GM21619 (cell line): Measurements from ENCODE around the gene AIPL1.

Source experiments
- ATAC-seq: cut with Tn5 transposase; IDR thresholded peaks from one replicate; pipeline ENCODE4 v1.9.1; 2021; ENCODE audit not compliant: unreplicated experiment

AIPL1 gene

DNA sequence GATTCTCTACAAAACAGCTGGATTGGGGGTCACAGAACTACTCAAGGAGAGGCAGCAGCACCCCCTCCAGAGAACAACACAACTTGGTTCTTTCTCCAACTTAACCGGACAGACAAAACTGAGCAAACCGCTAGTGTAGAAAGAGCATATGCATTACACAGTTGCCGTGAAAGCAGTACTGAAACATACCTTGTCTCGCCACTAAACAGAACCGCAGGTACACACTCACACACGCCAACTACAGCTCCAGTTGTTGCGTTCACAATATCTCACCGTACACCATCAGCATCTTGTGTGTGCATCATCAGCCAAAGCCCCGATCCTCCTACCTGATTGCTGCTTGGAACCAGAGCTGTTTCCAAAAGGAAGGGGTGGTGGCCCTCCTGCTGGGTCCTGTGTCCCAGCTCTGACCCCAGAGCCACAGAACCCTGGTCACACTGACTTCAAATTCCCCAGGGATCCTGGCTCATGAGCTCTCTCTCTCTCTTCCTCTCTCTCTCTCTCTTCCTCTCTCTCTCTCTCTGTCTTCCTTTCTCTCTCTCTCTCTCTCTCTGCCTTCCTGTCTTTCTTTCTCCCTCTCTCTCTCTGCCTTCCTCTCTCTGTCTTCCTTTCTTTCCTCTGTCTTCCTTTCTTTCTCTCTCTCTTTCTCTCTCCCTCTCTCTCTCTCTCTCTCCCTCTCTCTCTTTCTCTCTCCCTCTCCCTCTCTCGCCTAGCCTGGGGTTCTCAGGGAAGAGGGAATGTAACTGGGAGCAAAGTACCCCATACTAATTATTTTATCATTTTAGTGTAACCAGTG, 17.7 kb upstream of the AIPL1 start:
- no peak for ATAC-seq

- no peak for ATAC-seq
These were observed 16.3 kb upstream of the AIPL1 start for GRCh38 chr17:6450926-6451832.

- ATAC-seq: no peak
These were observed 14.4 kb upstream of the AIPL1 start for GRCh38 chr17:6449307-6449706.

DNA sequence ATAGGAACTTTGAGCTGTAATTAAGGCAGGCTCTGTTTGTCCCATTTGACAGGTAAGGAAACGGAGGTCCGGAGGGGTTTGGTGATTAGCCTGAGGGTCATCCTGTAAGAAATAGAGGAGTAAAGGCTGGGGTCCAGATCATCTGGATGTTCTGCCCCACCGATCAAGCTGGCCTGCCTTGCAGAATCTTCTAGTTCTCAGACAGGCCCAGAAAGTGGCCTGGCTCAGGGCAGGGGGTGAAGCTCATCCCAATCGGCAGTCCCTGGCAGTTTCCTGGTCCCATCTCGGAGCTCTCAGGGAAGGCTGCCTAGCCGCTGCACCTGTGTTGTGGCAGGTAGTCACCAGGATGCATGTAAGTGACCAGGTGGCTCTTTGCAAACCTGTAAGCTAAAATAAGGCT, 13.6 kb upstream of the AIPL1 start:
- no peak for ATAC-seq

DNA sequence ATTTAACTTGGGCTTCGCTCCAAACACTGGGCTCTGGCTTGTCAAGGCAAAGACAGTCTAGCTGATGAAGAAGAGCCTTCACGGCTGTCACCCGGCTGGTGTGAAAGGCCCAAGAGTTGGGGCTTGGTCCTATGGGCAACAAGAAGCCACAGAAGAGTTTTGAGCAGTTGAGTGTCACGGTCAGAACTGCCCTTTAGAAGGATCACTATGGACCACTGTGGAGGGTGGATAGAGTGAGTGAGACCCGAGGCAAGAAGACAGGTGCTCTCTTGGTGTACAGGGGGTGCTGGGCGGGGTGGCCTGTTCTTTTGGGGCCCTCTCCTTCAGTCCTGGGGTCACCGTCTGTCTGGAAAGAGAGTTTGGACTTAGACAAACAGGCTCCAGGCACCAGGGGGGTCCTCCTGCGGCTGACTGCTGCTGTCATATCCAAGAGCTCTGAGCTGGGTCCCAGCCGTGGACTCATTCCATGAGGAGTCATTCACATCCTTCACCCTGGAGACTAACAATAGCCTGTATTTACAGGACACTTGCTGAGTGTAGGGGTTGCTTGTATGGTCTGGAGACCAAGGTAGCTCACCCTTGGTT, 11.7 kb upstream of the AIPL1 start:
- no peak for ATAC-seq

DNA sequence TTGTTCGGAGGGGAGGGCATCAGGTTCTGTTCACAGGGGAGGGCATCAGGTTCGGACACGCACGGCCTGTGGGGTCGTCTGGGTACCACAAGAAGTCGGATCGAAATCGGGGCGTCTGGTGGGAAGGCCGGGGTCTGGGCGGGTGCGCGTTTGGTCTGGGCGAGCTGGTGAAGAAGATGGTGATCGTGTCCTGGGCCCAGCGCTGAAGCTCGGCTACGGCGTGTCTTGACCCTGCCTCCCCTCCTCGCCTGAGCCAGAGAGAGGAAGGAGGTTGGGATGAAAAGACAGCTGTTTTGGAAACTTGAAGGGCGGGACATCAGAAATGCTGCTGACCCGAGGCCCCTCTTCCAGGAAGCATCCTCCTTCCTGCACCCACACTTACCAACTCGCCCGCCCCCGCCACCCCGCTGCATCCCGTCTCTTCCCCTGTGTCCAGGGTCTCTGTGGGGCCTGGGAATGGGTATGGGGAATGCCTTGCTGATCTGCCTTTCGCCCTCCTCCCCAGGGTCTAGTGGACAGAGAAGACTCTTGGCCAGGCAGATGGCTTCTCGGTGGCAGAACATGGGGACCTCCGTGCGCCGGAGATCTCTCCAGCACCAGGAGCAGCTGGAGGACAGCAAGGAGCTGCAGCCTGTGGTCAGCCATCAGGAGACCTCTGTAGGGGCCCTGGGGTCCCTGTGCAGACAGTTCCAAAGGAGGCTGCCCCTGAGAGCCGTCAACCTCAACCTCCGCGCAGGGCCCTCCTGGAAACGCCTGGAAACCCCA, 9.8 kb upstream of the AIPL1 start:
- ATAC-seq: no peak

DNA sequence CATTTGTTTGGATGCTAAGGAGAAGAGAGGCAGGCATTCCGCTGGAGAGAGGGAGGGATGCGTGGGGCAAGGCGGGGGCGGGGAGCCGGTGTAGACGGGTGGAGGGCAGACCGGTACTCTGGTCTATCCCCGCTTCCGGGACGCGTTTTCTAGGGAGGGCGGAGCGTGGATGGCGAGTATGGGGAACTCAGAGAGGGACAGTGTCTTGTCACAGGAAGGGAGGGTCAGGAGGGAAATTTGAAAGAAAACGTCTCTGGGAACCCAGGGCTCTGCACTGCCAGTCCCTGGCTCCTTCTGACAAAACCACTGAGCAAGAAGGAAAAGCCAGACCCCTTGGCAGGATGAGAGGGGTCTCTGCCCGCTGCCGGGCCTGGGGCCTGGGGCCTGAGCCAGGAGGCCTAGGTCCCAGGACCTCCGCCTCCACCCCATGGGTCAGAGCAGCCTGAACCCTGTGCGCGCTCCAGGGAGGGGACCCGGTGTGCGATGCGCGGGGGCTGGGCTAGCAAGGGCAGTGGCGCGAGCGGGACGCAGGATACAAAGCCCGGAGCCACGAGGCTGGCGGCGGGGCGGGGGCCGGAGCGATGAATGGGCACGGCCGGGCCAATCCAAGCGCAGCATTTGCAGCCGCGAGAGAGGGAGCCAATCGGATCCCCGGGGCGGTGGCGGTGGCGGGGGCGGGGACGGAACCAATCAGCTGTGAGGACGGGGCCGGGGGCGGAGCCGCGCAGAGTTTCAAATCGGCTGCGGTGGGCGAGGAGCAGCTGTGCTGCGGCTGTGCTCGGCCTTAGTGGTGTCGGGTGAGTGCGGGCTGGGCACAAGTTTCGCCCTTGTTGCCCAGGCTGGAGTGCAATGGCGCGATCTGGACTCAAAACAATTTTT, 9.0 kb upstream of the AIPL1 start, which contains the start of gene PIMREG:
Gene PIMREG (plus strand): TSS at position 764 of the 879 bp plus-strand sequence. CDS start 656 bp downstream, outside the sequence.
- ATAC-seq: peak; percentile 81

- ATAC-seq: no peak
These were observed 7.9 kb upstream of the AIPL1 start for GRCh38 chr17:6442775-6443174.

DNA sequence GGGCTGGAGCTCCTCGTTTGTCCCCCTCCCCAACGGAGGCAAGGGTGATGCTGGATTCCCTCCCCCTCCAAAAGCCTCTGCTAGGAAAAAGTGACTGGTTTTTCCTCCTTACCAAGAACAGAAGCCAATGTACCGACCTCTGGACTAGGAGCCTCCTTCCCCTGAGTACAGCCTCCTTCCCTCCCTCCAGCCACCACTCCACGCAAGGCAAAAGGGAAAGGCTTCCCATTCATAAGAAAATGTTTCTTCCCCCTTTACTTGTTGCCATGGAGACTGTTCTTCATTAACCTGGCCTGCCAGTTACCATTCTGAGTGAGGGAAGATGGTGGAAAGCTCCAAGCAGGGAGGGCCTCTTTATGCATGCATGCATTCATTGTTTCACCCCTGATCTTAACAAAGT, 5.0 kb upstream of the AIPL1 start:
- no peak for ATAC-seq

DNA sequence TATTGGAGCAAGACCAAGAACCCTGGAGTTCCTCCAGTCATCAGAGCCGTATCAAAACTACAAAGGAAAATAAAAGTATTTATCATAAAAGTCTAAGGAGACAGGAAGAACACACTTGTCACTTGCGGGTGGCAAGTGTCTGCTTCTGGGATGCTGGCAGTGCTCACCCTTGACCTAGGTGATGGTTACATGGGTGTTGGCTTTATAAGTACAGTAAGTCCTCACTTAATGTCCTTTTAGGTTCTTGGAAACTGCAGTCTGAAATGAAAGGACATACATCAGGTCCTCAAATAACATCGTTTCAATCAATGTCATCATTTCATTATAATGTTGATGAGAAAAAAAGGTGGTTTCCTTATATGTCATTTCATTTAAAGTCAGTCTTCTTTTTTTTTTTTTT, 3.0 kb upstream of the AIPL1 start:
- no peak for ATAC-seq

- no peak for ATAC-seq
These were observed 2.5 kb upstream of the AIPL1 start for GRCh38 chr17:6437466-6437865.

- no peak for ATAC-seq
These were observed 1.0 kb upstream of the AIPL1 start for GRCh38 chr17:6435968-6436367.

- no peak for ATAC-seq
These were observed 4.2 kb downstream of the AIPL1 start for GRCh38 chr17:6430769-6431168.

DNA sequence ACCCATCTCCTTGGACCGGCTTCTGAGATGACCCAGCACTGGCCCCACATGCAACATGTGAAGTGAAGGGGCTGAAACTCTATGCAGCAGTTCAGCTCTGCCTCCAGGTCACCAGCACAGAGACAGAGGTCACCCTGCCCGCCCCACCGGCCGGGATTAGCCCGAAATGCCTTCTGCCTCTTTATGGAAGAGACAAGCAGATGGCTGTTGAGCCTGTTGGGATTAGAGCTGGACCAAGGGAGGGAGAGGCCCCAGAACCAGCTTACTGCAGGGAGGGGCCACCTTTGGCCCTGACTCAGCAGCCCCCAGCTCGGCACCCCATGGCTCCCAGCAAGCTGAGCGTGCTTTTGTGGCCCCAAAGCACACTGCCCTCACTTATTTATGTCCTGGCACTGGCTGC, 5.7 kb downstream of the AIPL1 start:
- no peak for ATAC-seq

DNA sequence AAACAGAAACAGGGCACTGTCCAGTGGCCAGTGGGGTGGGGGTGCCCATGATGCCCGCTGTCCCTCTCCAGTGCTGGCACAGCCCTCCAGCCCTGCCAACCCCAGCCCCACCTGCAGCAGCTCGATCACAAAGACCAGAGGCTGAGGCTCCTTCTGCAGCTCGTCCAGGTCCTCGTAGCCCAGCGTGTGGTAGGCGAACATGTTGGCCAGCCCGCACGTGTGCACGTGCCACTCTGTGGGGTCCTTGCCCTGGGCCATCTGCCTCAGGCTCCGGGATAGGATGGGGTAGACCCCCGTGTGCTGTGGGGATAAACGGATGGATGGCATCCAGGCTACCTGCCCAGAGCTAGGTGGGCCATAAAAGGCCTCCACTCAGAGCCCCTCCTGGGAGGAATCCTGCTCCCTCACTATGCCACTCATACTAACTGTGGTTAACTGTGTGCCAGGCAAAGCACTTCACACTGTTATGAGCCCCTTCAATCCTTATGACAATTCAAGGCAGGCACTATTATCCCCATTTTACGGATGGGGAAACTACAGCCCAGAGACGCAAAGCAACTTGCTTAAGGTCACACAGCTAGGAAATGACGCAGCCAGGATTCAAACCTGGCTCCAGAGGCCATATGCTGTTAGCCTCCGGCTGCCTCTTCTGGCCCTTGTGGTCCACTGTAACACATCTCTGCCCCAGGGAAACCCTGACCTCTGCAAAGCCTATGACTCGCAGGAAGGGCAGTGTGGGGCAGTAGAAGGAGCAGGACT, 6.5 kb downstream of the AIPL1 start:
- no peak for ATAC-seq

DNA sequence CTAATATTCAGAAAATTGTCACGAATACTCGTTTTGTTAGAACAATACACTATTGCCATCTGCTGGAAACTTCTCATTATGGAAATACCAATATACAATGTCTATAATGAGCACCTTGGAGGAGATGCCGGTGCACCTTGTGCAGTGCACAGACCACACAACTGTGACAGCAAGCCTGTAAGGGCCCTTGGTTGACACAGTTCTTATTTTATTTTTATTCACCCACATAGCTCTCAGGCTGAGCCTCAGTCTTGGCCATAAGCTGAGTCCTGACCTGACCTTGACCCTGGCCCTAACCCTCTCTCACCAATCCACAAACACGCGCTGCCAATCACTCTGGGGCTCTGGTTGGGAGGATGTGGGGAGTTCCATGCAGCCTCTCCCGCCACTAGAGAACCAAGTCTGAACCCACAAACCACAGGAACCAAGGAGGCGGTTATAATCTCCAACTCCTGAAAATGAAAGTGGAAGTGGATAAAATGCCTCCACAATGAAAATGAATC, 7.6 kb downstream of the AIPL1 start:
- ATAC-seq: no peak

GRCh38 chr17:6426356-6427101, 8.4 kb downstream of the AIPL1 start:
- no peak for ATAC-seq

- no peak for ATAC-seq
These were observed 9.5 kb downstream of the AIPL1 start for GRCh38 chr17:6425407-6425806.
